K562 (cell line): ENCODE data around the gene STRN3. TPM values are rescaled to one million over a fixed set of nuclear protein-coding genes. Genes with fewer than 3 reads are reported as not detected.

Source experiments
- ATAC-seq: fragments of 200-7000 bp; cut with Tn5 transposase; 3 replicates; pipeline ENCODE4 v1.9.1; 2020; ENCODE audit warnings: moderate library complexity
- BruUV-seq: library from RNA; stranded (reverse); fragments of 400-500 nt; replicated peaks from 2 replicates; lab custom pipeline; 2021; lab: Mats Ljungman, UMichigan
- CTCF ChIA-PET: fragments of 300-600 bp; formaldehyde crosslinking; extraction: SDS; loops from one replicate; lab custom pipeline; 2021; ENCODE audit warnings: low intra/inter-chr PET ratio; lab: Yijun Ruan, JAX
- POLR2A ChIA-PET: fragments of 300-600, 350-650 bp; sonication (Branson Sonifier 250); formaldehyde crosslinking; extraction: SDS; loops from one replicate; lab custom pipeline; 2021; ENCODE audit warnings: antibody characterized with exemption, inconsistent platforms; lab: Yijun Ruan, JAX
- DNase-seq, 4 experiments: peaks; one replicate each; pipeline versions ENCODE4 v3.0.0 to v3.0.0-alpha.2; 2011 to 2018; ENCODE audit warnings: low spot score in 3 of 4, mixed read lengths in 3 of 4; ENCODE audit errors: extremely low read depth in 1 of 4
- FAIRE-seq: peaks from 2 replicates; lab custom pipeline; 2011; peaks lifted over from hg19 to GRCh38; lab: Jason Lieb, UNC
- H2AFZ ChIP-seq: 2 replicates; pipeline ENCODE4 v1.6.0; 2011; ENCODE audit warnings: low read depth, low read length, control low read depth, inconsistent platforms
- H3K27ac ChIP-seq: fragments of 200-600 bp; 3 replicates; pipeline ENCODE4 v1.8.0; 2011; ENCODE audit warnings: low read depth, mild to moderate bottlenecking, control low read depth, inconsistent platforms, low read length, moderate library complexity, mixed read lengths; ENCODE audit errors: extremely low read depth
- H3K27me3 ChIP-seq, 2 experiments: fragments of 300-600 bp in 1 of 2; 2 replicates in 1 of 2; 3 replicates in 1 of 2; pipeline versions ENCODE4 v1.6.0 to v1.8.0; 2011; ENCODE audit warnings: inconsistent platforms in 2 of 2, low read length in 2 of 2, mild to moderate bottlenecking in 1 of 2, mixed read lengths in 1 of 2, moderate library complexity in 1 of 2; ENCODE audit not compliant: control insufficient read depth in 2 of 2, insufficient read depth in 2 of 2
- H3K36me3 ChIP-seq: fragments of 300-600 bp; 3 replicates; pipeline ENCODE4 v1.8.0; 2011; ENCODE audit warnings: mild to moderate bottlenecking, low read length, inconsistent platforms; ENCODE audit not compliant: control insufficient read depth, insufficient read depth
- H3K4me1 ChIP-seq, 2 experiments: fragments of 200-600 bp in 1 of 2; replicated peaks in 1 of 2; 2 replicates in 1 of 2; 3 replicates in 1 of 2; pipeline versions ENCODE4 v1.5.1 to v1.8.0; 2011; ENCODE audit warnings: inconsistent platforms in 2 of 2, low read length in 2 of 2, mild to moderate bottlenecking in 1 of 2, mixed read lengths in 1 of 2, moderate library complexity in 1 of 2; ENCODE audit not compliant: control insufficient read depth in 2 of 2, insufficient read depth in 2 of 2
- H3K4me2 ChIP-seq: 2 replicates; pipeline ENCODE4 v1.6.1; 2011; ENCODE audit warnings: low read length, control low read depth, inconsistent platforms, mixed read lengths; ENCODE audit not compliant: insufficient read depth
- H3K4me3 ChIP-seq: fragments of 200-600 bp; sonication (generic), shearing (Covaris generic); 2 replicates; pipeline ENCODE4 v1.5.1; 2016; ENCODE audit warnings: control low read depth, inconsistent platforms
- H3K79me2 ChIP-seq: fragments of 200-600 bp; 3 replicates; pipeline ENCODE4 v1.8.0; 2011; ENCODE audit warnings: low read length, inconsistent platforms; ENCODE audit not compliant: control insufficient read depth, insufficient read depth
- H3K9ac ChIP-seq, 2 experiments: 2 replicates each; pipeline versions ENCODE4 v1.6.0 to v1.6.1; 2011; ENCODE audit warnings: low read depth in 2 of 2, low read length in 2 of 2, control low read depth in 1 of 2, inconsistent platforms in 1 of 2, mild to moderate bottlenecking in 1 of 2, mixed read lengths in 1 of 2; ENCODE audit not compliant: insufficient read depth in 1 of 2
- H3K9me1 ChIP-seq: one replicate; pipeline ENCODE4 v1.6.0; 2011; ENCODE audit warnings: inconsistent platforms, mild to moderate bottlenecking, low read length, moderate library complexity; ENCODE audit not compliant: control insufficient read depth, insufficient read depth
- H3K9me3 ChIP-seq: replicated peaks from 2 replicates; pipeline ENCODE4 v1.5.1; 2011; ENCODE audit warnings: low read depth, low read length, inconsistent platforms; ENCODE audit not compliant: control insufficient read depth, insufficient read depth
- H4K20me1 ChIP-seq: replicated peaks from 2 replicates; pipeline ENCODE4 v1.6.1; 2011; ENCODE audit warnings: low read length, inconsistent platforms, mixed read lengths; ENCODE audit not compliant: control insufficient read depth, insufficient read depth
- BRF2 ChIP-seq: IDR thresholded peaks from 3 replicates; pipeline ENCODE4 v1.6.1; 2011; ENCODE audit warnings: borderline replicate concordance, mild to moderate bottlenecking; ENCODE audit not compliant: insufficient read length, insufficient read depth
- HNRNPL ChIP-seq: fragments of 200-400 bp; formaldehyde crosslinking; IDR thresholded peaks from 2 replicates; pipeline ENCODE4 v1.6.1; 2017; ENCODE audit warnings: low read depth, mild to moderate bottlenecking, low read length
- HOXB6 ChIP-seq: fragments of 250-450 bp; sonication (Bioruptor Pico); IDR thresholded peaks from 2 replicates; pipeline ENCODE4 v1.5.1; 2022; ENCODE audit warnings: mild to moderate bottlenecking, borderline replicate concordance
- KDM2B ChIP-seq: fragments of 250-450 bp; sonication (Bioruptor Pico); IDR thresholded peaks from 2 replicates; pipeline ENCODE4 v1.8.0; 2021; ENCODE audit warnings: mild to moderate bottlenecking, moderate library complexity
- LCOR ChIP-seq: sonication (generic); formaldehyde crosslinking; IDR thresholded peaks from 2 replicates; pipeline ENCODE4 v1.8.0; 2022; ENCODE audit warnings: mild to moderate bottlenecking, missing genetic modification reagents
- NBN ChIP-seq: fragments of 450-650 bp; IDR thresholded peaks from 2 replicates; pipeline ENCODE4 v1.6.1; 2016; ENCODE audit warnings: low read depth, mild to moderate bottlenecking
- SIN3A ChIP-seq, 2 experiments: fragments of 150-350 bp in 1 of 2; IDR thresholded peaks; 2 replicates each; pipeline ENCODE4 v1.6.1; 2011 to 2016; ENCODE audit warnings: borderline replicate concordance in 2 of 2, low read depth in 2 of 2, low read length in 2 of 2, mild to moderate bottlenecking in 2 of 2, moderate library complexity in 2 of 2; ENCODE audit not compliant: control insufficient read depth in 1 of 2
- TAF15 ChIP-seq: fragments of 200-400 bp; formaldehyde crosslinking; IDR thresholded peaks from 2 replicates; pipeline ENCODE4 v1.6.1; 2017; ENCODE audit warnings: mild to moderate bottlenecking, low read depth, low read length, moderate library complexity
- ZNF318 ChIP-seq, 2 experiments: fragments of 450-650 bp; IDR thresholded peaks; 2 replicates each; pipeline ENCODE4 v1.6.1; 2016; ENCODE audit warnings: mild to moderate bottlenecking in 2 of 2, borderline replicate concordance in 1 of 2, low read depth in 1 of 2, moderate library complexity in 1 of 2
- ZNF75A ChIP-seq: fragments of 450-650 bp; formaldehyde crosslinking; IDR thresholded peaks from 2 replicates; pipeline ENCODE4 v1.4.0; 2020; ENCODE audit warnings: mild to moderate bottlenecking
- WGBS: fragments of 100-300 bp; shearing (Covaris generic); methylation state at CpG from one replicate; pipeline ENCODE4 v1.1.6; 2016; ENCODE audit warnings: low coverage, mixed read lengths; ENCODE audit not compliant: insufficient coverage; ENCODE audit errors: missing lambda C conversion rate; 5-methylcytosine and 5-hydroxymethylcytosine counted together
- in situ Hi-C: fragments of 300-500 bp; cut with MboI; formaldehyde crosslinking; loops from 4 replicates; pipeline ENCODE4 v1.15.0; 2018; ENCODE audit warnings: inconsistent platforms, mixed read lengths
- intact Hi-C: fragments of 100-400 bp; cut with micrococcal nuclease; formaldehyde crosslinking; loops from 2 replicates; pipeline ENCODE4 v1.14.2; 2022
- polyA plus RNA-seq, 8 experiments: library from polyadenylated mRNA; depleted of rRNA in 4 of 8; stranded (reverse) in 5 of 8; unstranded in 3 of 8; fragments of >200 nt; fragmentation: Nextera tagmentation in 2 of 8; fragmentation: Illumina TruSeq in 1 of 8; extraction: Ambion mirVana in 2 of 8; extraction: Trizol in 1 of 8; gene quantifications; 2 replicates each; pipeline versions ENCODE4 v1.2.1 to v1.2.3, GENCODE V29; 2011 to 2014; ENCODE audit warnings: inconsistent platforms in 1 of 8, missing spikeins in 1 of 8
- total RNA-seq, 7 experiments: library from RNA; depleted of rRNA in 6 of 7; stranded (reverse); fragments of >200 nt in 6 of 7; fragmentation: Illumina TruSeq in 2 of 7; extraction: Trizol in 2 of 7; gene quantifications; 2 replicates each; pipeline versions ENCODE4 v1.2.1 to v1.2.3, GENCODE V29; 2011 to 2021; ENCODE audit warnings: low replicate concordance in 1 of 7
- TF ChIP-seq, protein P1 (sequence below): IDR thresholded peaks from 2 replicates; pipeline ENCODE4 v1.6.1; 2011; ENCODE audit not compliant: insufficient read length; ENCODE audit errors: extremely low read depth

STRN3 gene
- total and polyA plus RNA-seq, 9 of the 15 experiments (the other 6 are each of a cell fraction or from before 2014, with no cell fraction given) = 5.9 to 29.1 (median 16.0) TPM

DNA sequence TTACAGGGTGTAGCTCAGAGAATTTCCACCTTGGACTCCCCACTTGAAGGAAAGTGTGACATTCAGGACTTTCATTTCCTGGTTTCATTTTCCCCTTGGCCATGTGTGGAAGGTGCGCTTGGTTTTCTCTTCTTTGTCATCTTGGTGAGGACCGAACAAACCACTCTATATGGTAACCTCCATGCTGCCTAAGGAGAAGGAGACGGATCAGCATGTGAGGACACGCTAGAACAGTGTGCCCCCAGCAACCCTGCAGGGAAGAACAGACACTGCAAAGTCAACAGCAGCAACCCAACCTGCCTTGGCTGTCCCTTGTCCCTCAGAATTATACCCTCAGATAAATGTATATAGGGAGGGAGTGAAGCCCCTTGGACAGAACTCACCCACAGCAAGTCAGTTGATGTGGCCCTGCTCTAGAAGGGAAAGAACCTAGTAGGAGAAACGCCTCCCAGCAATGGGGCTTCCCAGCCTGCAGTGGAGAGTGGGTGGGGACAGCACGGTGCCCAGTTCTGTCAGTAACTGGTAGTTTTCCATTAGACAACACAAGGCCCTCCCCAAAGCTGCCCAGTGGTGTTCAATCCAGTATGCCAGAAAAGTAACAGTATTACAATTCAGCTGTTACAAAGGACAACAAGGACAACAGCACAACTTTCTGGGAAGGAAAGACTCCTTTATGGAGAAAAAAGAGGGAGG, 170.7 kb downstream of the STRN3 start:
- no TSS peak for BruUV-seq
- Histone ChIP-seq H3K4me1 (no peaks in the 10 kb centered on the region), H3K9ac (no peak overlapping the region), H3K4me2 (peak overlapping the region; percentile 39; the same call in 1 of the 2 replicates), H3K4me3 (no peak overlapping the region), H3K9me3 (no peaks in the 10 kb centered on the region), H3K79me2 (no peaks in the 10 kb centered on the region), H2AFZ (peak overlapping the region; percentile 85), H3K36me3 (no peaks in the 10 kb centered on the region), H3K9me1 (no peaks in the 10 kb centered on the region), H3K27me3 (no peaks in the 10 kb centered on the region), H3K27ac (no peak overlapping the region), H4K20me1 (no peaks in the 10 kb centered on the region)
- ATAC-seq (peak; percentile 72), DNase-seq (no peak), FAIRE-seq (no peak)
- ChIA-PET CTCF (no interaction called here), POLR2A (interaction anchor here (0.7 kb wide), 1 partner anchor 36 kb away, joined by 3 read pairs; no protein-coding TSS in a partner anchor)
- in situ Hi-C loops (no loop called here), intact Hi-C loops (no loop called here)
- WGBS = 29% methylated on average over 5 of the region's 6 CpGs
- TF ChIP-seq SIN3A (IDR thresholded peaks at IDR 0.05; ENCODE audit: borderline replicate concordance in 2 of 2, control insufficient read depth in 1 of 2, low read depth in 2 of 2, low read length in 2 of 2) (no peak), ZNF75A (CRISPR knock-in tag) (no peak), BRF2 (no peak), ZNF318 (IDR thresholded peaks at IDR 0.05; ENCODE audit: borderline replicate concordance in 1 of 2, low read depth in 1 of 2) (no peak), KDM2B (CRISPR knock-in tag) (no peak), HOXB6 (CRISPR knock-in tag) (no peak), NBN (no peak), LCOR (CRISPR knock-in tag) (no peak), TAF15 (no peak), HNRNPL (no peak)
- TF ChIP-seq, protein P1, sequence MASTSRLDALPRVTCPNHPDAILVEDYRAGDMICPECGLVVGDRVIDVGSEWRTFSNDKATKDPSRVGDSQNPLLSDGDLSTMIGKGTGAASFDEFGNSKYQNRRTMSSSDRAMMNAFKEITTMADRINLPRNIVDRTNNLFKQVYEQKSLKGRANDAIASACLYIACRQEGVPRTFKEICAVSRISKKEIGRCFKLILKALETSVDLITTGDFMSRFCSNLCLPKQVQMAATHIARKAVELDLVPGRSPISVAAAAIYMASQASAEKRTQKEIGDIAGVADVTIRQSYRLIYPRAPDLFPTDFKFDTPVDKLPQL = no peak
